Fibroblast of lung (primary cell): ENCODE measurements around the gene SCLT1.

ENCODE experiments used
- CTCF ChIP-seq, 2 donors: IDR thresholded peaks in 1 of 2; conservative IDR thresholded peaks in 1 of 2; 1 replicate in 1 of 2; 2 replicates in 1 of 2; pipeline ENCODE4 v1.5.1; 2011 to 2012; ENCODE audit warnings: low read length in 2 of 2, control low read depth in 1 of 2, inconsistent platforms in 1 of 2, low read depth in 1 of 2, mild to moderate bottlenecking in 1 of 2
- EZH2 ChIP-seq: IDR thresholded peaks from 2 replicates; pipeline ENCODE4 v1.5.1; 2012; ENCODE audit warnings: low read length, control low read depth, mild to moderate bottlenecking; ENCODE audit errors: missing control alignments

GRCh38 chr4:128906581-128906980 is 186.8 kb downstream of the SCLT1 start:
- no peak for TF ChIP-seq CTCF (conservative IDR thresholded peaks at IDR 0.05 in 1 of 2, IDR thresholded peaks at IDR 0.05 in 1 of 2; ENCODE audit: low read depth in 1 of 2, low read length in 2 of 2)
- TF ChIP-seq EZH2: no peak
